ENCODE measurements around the gene KRT81. TPM values are rescaled to one million over a fixed set of nuclear protein-coding genes. Genes with fewer than 3 reads are reported as not detected.
"Not testable (repeated sequence)": the region's sequence is repeated elsewhere in the genome, so short reads cannot be mapped to it uniquely, and the experiment has no call there.

Gene KRT81
- total RNA-seq, 2 donors from 2014 or later = not detected

- TF ChIP-seq CTCF (conservative IDR thresholded peaks at IDR 0.05) = no peak
- H3K9me3 ChIP-seq (ENCODE audit: control insufficient read depth, low read length) = no peaks in the 10 kb centered on the region
- Mint-ChIP-seq H3K27ac (no peak overlapping the region), H3K4me1 (no peaks in the 10 kb centered on the region), H3K9me3 (no peaks in the 10 kb centered on the region), H3K36me3 (ENCODE audit: low read depth) (no peaks in the 10 kb centered on the region), H3K4me3 (no peak overlapping the region), H3K27me3 (ENCODE audit: insufficient read depth) (peaks cover 56% of the 10 kb centered on the region)
- H3K27me3 ChIP-seq (ENCODE audit: control insufficient read depth, insufficient read depth, low read length, poor library complexity, severe bottlenecking) = peaks cover 58% of the 10 kb centered on the region
- H3K36me3 ChIP-seq (ENCODE audit: control insufficient read depth, insufficient read depth, low read length) = no peaks in the 10 kb centered on the region
- H3K9ac ChIP-seq (ENCODE audit: extremely low read depth, low read length, poor library complexity, severe bottlenecking) = no peak overlapping the region
- H3K4me1 ChIP-seq (ENCODE audit: control insufficient read depth, insufficient read depth, low read length) = no peaks in the 10 kb centered on the region
- no peak overlapping the region for H3K27ac ChIP-seq (ENCODE audit: low read depth, low read length)
- 75 to 81% methylated on average over 1 of the region's 1 CpG for WGBS, 2 experiments (ENCODE audit: insufficient coverage in 1 of 2, insufficient read length in 1 of 2)
- no peak overlapping the region for H3K4me3 ChIP-seq (ENCODE audit: low read length)
- peak; percentile 10 for DNase-seq
Observed at GRCh38 chr12:52295663-52296062, 4.3 kb upstream of the KRT81 start.

- peaks cover 56% of the 10 kb centered on the region for H3K27me3 Mint-ChIP-seq (ENCODE audit: insufficient read depth)
- H3K4me3 ChIP-seq (ENCODE audit: low read length) = no peak overlapping the region
Observed at GRCh38 chr12:52294803-52295202, 3.5 kb upstream of the KRT81 start.

GRCh38 chr12:52293926-52294325 lies 2.6 kb upstream of the KRT81 start:
- WGBS, 2 experiments (ENCODE audit: insufficient coverage in 1 of 2, insufficient read length in 1 of 2) = 91% methylated on average over 1 of the region's 1 CpG; no CpG with 5 or more reads in 1 of the 2 experiments
- H3K36me3 ChIP-seq (ENCODE audit: control insufficient read depth, insufficient read depth, low read length) = no peaks in the 10 kb centered on the region
- Mint-ChIP-seq H3K36me3 (ENCODE audit: low read depth) (no peaks in the 10 kb centered on the region), H3K4me1 (no peaks in the 10 kb centered on the region), H3K27me3 (ENCODE audit: insufficient read depth) (peaks cover 49% of the 10 kb centered on the region), H3K4me3 (no peak overlapping the region), H3K9me3 (no peaks in the 10 kb centered on the region), H3K27ac (no peak overlapping the region)
- no peak overlapping the region for H3K27ac ChIP-seq (ENCODE audit: low read depth, low read length)
- no peaks in the 10 kb centered on the region for H3K9me3 ChIP-seq (ENCODE audit: control insufficient read depth, low read length)
- TF ChIP-seq CTCF (conservative IDR thresholded peaks at IDR 0.05) = no peak
- peaks cover 50% of the 10 kb centered on the region for H3K27me3 ChIP-seq (ENCODE audit: control insufficient read depth, insufficient read depth, low read length, poor library complexity, severe bottlenecking)
- H3K4me1 ChIP-seq (ENCODE audit: control insufficient read depth, insufficient read depth, low read length) = no peaks in the 10 kb centered on the region
- H3K4me3 ChIP-seq (ENCODE audit: low read length) = no peak overlapping the region
- no peak overlapping the region for H3K9ac ChIP-seq (ENCODE audit: extremely low read depth, low read length, poor library complexity, severe bottlenecking)
- DNase-seq = peak; percentile 23

More at GRCh38 chr12:52294803-52295202, 3.5 kb upstream of the KRT81 start:
- Mint-ChIP-seq H3K36me3 (ENCODE audit: low read depth) (no peaks in the 10 kb centered on the region), H3K4me1 (no peaks in the 10 kb centered on the region), H3K4me3 (no peak overlapping the region), H3K27ac (no peak overlapping the region), H3K9me3 (no peaks in the 10 kb centered on the region)
- H3K9me3 ChIP-seq (ENCODE audit: control insufficient read depth, low read length) = no peaks in the 10 kb centered on the region
- no peak for DNase-seq
- TF ChIP-seq CTCF (conservative IDR thresholded peaks at IDR 0.05) = no peak
- H3K27ac ChIP-seq (ENCODE audit: low read depth, low read length) = no peak overlapping the region
- peaks cover 50% of the 10 kb centered on the region for H3K27me3 ChIP-seq (ENCODE audit: control insufficient read depth, insufficient read depth, low read length, poor library complexity, severe bottlenecking)
- H3K9ac ChIP-seq (ENCODE audit: extremely low read depth, low read length, poor library complexity, severe bottlenecking) = no peak overlapping the region
- H3K36me3 ChIP-seq (ENCODE audit: control insufficient read depth, insufficient read depth, low read length) = no peaks in the 10 kb centered on the region
- H3K4me1 ChIP-seq (ENCODE audit: control insufficient read depth, insufficient read depth, low read length) = no peaks in the 10 kb centered on the region
- 71 to 80% methylated on average over 1 of the region's 1 CpG for WGBS, 2 experiments (ENCODE audit: insufficient coverage in 1 of 2, insufficient read length in 1 of 2)

- H3K27ac Mint-ChIP-seq; H3K4me1 Mint-ChIP-seq; DNase-seq; H3K4me1 ChIP-seq (ENCODE audit: control insufficient read depth, insufficient read depth, low read length); H3K4me3 ChIP-seq (ENCODE audit: low read length); H3K9me3 ChIP-seq (ENCODE audit: control insufficient read depth, low read length); H3K36me3 Mint-ChIP-seq (ENCODE audit: low read depth); H3K9ac ChIP-seq (ENCODE audit: extremely low read depth, low read length, poor library complexity, severe bottlenecking); H3K9me3 Mint-ChIP-seq; H3K27ac ChIP-seq (ENCODE audit: low read depth, low read length); H3K4me3 Mint-ChIP-seq; H3K36me3 ChIP-seq (ENCODE audit: control insufficient read depth, insufficient read depth, low read length): not testable (repeated sequence)
- WGBS, 2 experiments (ENCODE audit: insufficient coverage in 1 of 2, insufficient read length in 1 of 2) = no CpG with 5 or more reads among the region's 5 CpGs
- H3K27me3 ChIP-seq (ENCODE audit: control insufficient read depth, insufficient read depth, low read length, poor library complexity, severe bottlenecking) = peaks cover 21% of the 10 kb centered on the region
- peaks cover 25% of the 10 kb centered on the region for H3K27me3 Mint-ChIP-seq (ENCODE audit: insufficient read depth)
Observed at GRCh38 chr12:52290483-52291134, 725 bp downstream of the KRT81 start.
